Nephron progenitor cell (in vitro differentiated cells): ENCODE results near the gene C16orf95.
A peak's percentile ranks its signal among the peaks of the same experiment; 100 is the strongest.
"Not testable (repeated sequence)": the region's sequence is repeated elsewhere in the genome, so short reads cannot be mapped to it uniquely, and the experiment has no call there.

Experiments
- DNase-seq: peaks from one replicate; pipeline ENCODE4 v3.0.0; 2021
- H3K27ac Mint-ChIP-seq: 2 replicates; pipeline ENCODE4 v1.8.0; 2021; ENCODE audit warnings: mild to moderate bottlenecking, moderate library complexity, mixed read lengths
- H3K27me3 Mint-ChIP-seq: 2 replicates; pipeline ENCODE4 v1.8.0; 2021; ENCODE audit warnings: mild to moderate bottlenecking, low read depth, mixed read lengths; ENCODE audit not compliant: poor library complexity
- H3K36me3 Mint-ChIP-seq: 2 replicates; pipeline ENCODE4 v1.8.0; 2021; ENCODE audit warnings: low read depth, mixed read lengths
- H3K4me1 Mint-ChIP-seq: 2 replicates; pipeline ENCODE4 v1.8.0; 2021; ENCODE audit warnings: mixed read lengths
- H3K4me3 Mint-ChIP-seq: 2 replicates; pipeline ENCODE4 v1.8.0; 2021; ENCODE audit warnings: mild to moderate bottlenecking, moderate library complexity, mixed read lengths
- H3K9me3 Mint-ChIP-seq: 2 replicates; pipeline ENCODE4 v1.8.0; 2021; ENCODE audit warnings: mild to moderate bottlenecking, moderate library complexity, mixed read lengths
- TF ChIP-seq, protein P1 (sequence below): fragments of 200-600 bp; sonication (generic); IDR thresholded peaks from 2 replicates; pipeline ENCODE4 v1.5.0; 2021; ENCODE audit warnings: antibody characterized with exemption

The C16orf95 gene

DNA sequence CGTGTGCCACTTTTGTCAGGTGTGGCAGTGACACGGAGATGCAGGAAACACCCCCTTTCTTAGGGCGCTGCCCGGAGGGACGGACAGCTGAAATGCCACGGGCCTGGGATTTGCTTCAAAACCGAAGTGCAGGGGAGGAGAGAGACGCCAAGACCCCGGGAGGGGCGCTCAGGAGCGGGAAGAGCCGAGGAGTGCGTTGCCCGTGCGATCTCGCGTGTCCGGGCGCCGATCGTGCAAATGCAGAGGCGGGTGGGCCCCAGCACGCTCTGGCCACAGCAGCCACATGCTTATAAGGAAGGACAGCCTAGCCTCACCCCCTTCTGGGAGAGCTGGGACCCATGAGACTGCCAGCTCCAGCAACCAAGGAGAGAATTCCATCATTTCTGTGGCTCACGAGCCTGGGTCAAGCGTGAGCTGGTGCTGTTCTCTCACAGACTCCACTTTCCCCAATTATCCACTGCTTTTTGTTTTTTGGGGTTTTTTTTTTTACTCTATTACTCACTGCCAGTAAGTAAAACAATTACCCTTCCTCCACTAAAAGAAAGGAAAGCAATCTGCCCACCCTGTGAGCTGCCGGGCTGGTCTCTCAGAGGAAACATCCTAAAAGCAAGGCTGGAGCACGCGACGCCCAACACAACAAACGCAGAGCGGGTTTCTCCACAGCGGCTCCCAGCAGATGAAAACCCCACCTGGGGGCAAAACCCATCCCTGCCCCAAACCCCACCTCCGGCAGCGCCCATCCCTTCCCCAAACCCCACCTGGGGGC, 27.2 kb upstream of the C16orf95 start:
- Mint-ChIP-seq H3K27ac (peak overlapping the region; percentile 61), H3K9me3 (no peaks in the 10 kb centered on the region), H3K4me3 (no peak overlapping the region), H3K4me1 (peaks cover 45% of the 10 kb centered on the region), H3K27me3 (peaks cover 8% of the 10 kb centered on the region), H3K36me3 (peaks cover 40% of the 10 kb centered on the region)
- DNase-seq = no peak
- TF ChIP-seq, protein P1, sequence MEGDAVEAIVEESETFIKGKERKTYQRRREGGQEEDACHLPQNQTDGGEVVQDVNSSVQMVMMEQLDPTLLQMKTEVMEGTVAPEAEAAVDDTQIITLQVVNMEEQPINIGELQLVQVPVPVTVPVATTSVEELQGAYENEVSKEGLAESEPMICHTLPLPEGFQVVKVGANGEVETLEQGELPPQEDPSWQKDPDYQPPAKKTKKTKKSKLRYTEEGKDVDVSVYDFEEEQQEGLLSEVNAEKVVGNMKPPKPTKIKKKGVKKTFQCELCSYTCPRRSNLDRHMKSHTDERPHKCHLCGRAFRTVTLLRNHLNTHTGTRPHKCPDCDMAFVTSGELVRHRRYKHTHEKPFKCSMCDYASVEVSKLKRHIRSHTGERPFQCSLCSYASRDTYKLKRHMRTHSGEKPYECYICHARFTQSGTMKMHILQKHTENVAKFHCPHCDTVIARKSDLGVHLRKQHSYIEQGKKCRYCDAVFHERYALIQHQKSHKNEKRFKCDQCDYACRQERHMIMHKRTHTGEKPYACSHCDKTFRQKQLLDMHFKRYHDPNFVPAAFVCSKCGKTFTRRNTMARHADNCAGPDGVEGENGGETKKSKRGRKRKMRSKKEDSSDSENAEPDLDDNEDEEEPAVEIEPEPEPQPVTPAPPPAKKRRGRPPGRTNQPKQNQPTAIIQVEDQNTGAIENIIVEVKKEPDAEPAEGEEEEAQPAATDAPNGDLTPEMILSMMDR = no peak

DNA sequence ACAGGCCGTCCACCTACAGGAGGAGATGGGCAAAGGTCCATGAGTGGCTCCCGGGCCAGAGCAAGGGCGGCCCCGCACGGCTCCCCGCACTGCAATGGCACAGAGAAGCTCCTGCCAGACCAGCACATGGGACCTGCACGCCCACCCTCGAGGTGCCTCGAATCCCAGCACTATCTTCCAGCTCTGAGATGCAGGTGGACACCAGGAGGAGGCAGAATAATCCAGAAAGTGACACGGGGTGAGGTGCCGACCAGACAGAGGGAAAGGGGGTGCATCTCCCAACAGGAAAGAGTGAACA, 26.5 kb upstream of the C16orf95 start:
- TF ChIP-seq, protein P1 = no peak
- no peaks in the 10 kb centered on the region for H3K9me3 Mint-ChIP-seq
- no peak for DNase-seq
- H3K4me1 Mint-ChIP-seq = peaks cover 38% of the 10 kb centered on the region
- peaks cover 40% of the 10 kb centered on the region for H3K36me3 Mint-ChIP-seq
- peak overlapping the region; percentile 58 for H3K4me3 Mint-ChIP-seq
- peaks cover 8% of the 10 kb centered on the region for H3K27me3 Mint-ChIP-seq
- no peak overlapping the region for H3K27ac Mint-ChIP-seq

DNA sequence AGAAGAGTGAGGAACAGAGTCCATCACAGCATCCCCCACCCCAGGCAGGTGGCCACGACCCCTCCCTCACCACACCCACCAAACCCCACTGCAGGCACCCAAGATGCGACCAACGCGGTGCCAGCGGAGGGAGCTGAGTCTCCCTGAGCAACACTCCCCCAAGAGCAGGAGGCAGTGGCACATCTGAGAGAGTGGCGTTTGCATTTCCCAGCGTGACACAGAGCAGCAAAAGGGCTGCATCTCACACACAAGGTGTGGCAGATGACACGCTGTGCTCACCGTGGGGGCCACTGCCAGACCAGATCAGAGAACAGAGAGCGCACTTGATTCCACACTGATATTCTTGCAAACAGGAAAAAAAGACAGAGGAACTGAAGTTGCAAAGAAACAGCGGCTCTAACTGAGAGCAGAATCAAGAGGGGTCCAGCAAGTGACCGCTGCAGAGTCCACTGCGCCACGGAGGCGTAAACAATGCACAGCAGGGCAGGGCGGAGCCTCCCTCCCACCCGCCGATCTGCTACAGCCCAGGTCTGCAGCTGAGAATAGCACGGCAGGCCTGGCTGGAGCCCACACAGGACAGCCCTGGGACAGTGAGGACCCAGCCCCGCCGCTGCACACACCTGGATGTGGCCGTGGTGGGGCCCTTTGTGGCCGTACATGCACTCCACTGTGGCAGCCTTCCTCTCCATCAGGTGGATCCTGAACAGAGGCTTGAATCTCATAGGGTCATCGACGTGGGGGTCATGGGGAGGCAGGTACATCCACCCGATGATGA, 26.0 kb upstream of the C16orf95 start:
- no peak overlapping the region for H3K27ac Mint-ChIP-seq
- H3K27me3 Mint-ChIP-seq = peaks cover 8% of the 10 kb centered on the region
- H3K9me3 Mint-ChIP-seq = no peaks in the 10 kb centered on the region
- DNase-seq = no peak
- H3K4me3 Mint-ChIP-seq = no peak overlapping the region
- H3K4me1 Mint-ChIP-seq = peaks cover 37% of the 10 kb centered on the region
- peaks cover 40% of the 10 kb centered on the region for H3K36me3 Mint-ChIP-seq
- TF ChIP-seq, protein P1 = no peak

DNA sequence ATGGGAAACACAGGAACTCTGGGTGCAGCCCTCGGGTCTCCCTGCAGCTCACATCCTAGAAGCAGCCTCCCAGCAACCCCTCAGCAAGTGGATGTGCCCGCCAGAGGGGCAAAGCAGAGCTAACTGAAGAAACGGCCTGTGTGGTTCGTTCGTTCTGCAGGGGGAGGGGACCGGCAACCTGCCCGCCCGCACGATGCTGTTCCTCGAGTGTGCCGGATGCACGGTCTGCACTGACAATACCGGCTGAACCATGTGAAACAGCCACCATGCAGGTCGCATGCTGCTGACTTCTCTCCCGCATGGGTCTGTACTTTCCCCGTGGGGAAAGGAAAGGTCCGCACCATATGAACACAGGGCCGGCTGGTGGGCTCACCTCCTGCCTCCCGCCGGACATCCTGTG, 25.3 kb upstream of the C16orf95 start:
- peaks cover 8% of the 10 kb centered on the region for H3K27me3 Mint-ChIP-seq
- H3K9me3 Mint-ChIP-seq = no peaks in the 10 kb centered on the region
- peaks cover 40% of the 10 kb centered on the region for H3K36me3 Mint-ChIP-seq
- H3K4me3 Mint-ChIP-seq = no peak overlapping the region
- H3K27ac Mint-ChIP-seq = no peak overlapping the region
- TF ChIP-seq, protein P1 = no peak
- DNase-seq = no peak
- H3K4me1 Mint-ChIP-seq = peaks cover 37% of the 10 kb centered on the region

DNA sequence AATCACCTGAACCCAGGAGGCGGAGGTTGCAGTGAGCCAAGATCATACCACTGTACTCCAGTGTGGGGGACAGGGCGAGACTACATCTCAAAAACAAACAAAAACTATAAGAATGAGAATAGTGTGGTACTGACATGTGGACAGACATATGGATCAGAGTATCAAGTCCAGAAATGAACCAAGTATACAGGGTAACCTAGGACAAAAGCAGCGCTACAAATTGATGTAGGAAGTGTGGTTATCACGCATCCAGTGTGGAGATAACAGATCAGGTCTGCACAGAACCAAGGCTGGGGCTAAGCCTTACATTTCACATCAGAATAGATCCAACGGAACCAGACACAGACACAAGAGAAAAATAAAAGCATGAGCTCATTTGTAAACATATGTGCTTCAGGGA, 23.0 kb upstream of the C16orf95 start:
- Mint-ChIP-seq H3K27me3 (peaks cover 5% of the 10 kb centered on the region), H3K4me1 (peaks cover 24% of the 10 kb centered on the region), H3K36me3 (peaks cover 30% of the 10 kb centered on the region), H3K4me3 (no peak overlapping the region), H3K9me3 (no peaks in the 10 kb centered on the region), H3K27ac (no peak overlapping the region)
- DNase-seq = no peak
- TF ChIP-seq, protein P1 = no peak

DNA sequence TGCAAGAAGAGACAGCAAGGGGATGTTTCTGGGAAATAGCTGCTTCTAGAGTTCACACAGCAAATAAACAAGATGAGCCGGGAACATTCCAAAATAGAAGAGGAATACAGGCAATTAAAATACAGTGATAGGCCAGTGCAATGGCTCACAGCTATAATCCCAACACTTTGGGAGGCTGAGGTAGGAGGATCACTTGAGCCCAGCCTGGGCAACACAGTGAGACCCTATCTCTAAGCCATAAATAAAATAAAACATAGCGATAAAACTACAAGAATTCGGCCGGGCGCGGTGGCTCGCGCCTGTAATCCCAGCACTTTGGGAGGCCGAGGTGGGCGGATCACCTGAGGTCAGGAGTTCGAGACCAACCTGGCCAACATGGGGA, 22.5 kb upstream of the C16orf95 start:
- peaks cover 19% of the 10 kb centered on the region for H3K4me1 Mint-ChIP-seq
- H3K9me3 Mint-ChIP-seq = not testable (repeated sequence)

More for the DNA sequence above, 22.5 kb upstream of the C16orf95 start:
- not testable (repeated sequence) for DNase-seq, H3K27ac Mint-ChIP-seq, H3K4me3 Mint-ChIP-seq, H3K27me3 Mint-ChIP-seq
- peaks cover 30% of the 10 kb centered on the region for H3K36me3 Mint-ChIP-seq
